Caco-2 (cell line): Measurements from ENCODE around the gene MARCHF9. TPM values are rescaled to one million over a fixed set of nuclear protein-coding genes. Genes with fewer than 3 reads are reported as not detected.

Experiments
- BruUV-seq: library from RNA; stranded (reverse); fragments of 400-500 nt; replicated peaks from 2 replicates; lab custom pipeline; 2021; lab: Mats Ljungman, UMichigan
- CTCF ChIA-PET: fragments of 300-600 bp; sonication (Branson Sonifier 250); formaldehyde crosslinking; loops from one replicate; lab custom pipeline; 2022; ENCODE audit warnings: antibody characterized with exemption; lab: Charles Lee
- POLR2A ChIA-PET: fragments of 300-600 bp; sonication (Branson Sonifier 250); formaldehyde crosslinking; loops from one replicate; lab custom pipeline; 2022; ENCODE audit warnings: antibody characterized with exemption; lab: Charles Lee
- DNase-seq, 2 experiments: peaks; one replicate each; pipeline versions ENCODE4 v3.0.0 to v3.0.0-alpha.2; 2020 to 2022
- H3K27me3 ChIP-seq: replicated peaks from 2 replicates; pipeline ENCODE4 v1.6.0; 2011; ENCODE audit warnings: low read length; ENCODE audit not compliant: control insufficient read depth, insufficient read depth
- H3K36me3 ChIP-seq: 2 replicates; pipeline ENCODE4 v1.5.1; 2011; ENCODE audit warnings: low read length; ENCODE audit not compliant: control insufficient read depth, insufficient read depth
- H3K4me1 ChIP-seq: fragments of 250-450 bp; sonication (Bioruptor Pico); 2 replicates; pipeline ENCODE4 v1.5.1; 2020; ENCODE audit warnings: mild to moderate bottlenecking
- H3K4me3 ChIP-seq: 2 replicates; pipeline ENCODE4 v1.5.1; 2011; ENCODE audit warnings: low read depth, mild to moderate bottlenecking, control low read depth, low read length
- H3K9me3 ChIP-seq: fragments of 250-450 bp; sonication (Bioruptor Pico); 2 replicates; pipeline ENCODE4 v1.5.1; 2020; ENCODE audit warnings: mild to moderate bottlenecking, moderate library complexity
- H3K27ac Mint-ChIP-seq: one replicate; pipeline ENCODE4 v1.8.0; 2022; ENCODE audit warnings: mixed read lengths; ENCODE audit not compliant: unreplicated experiment
- H3K27me3 Mint-ChIP-seq: one replicate; pipeline ENCODE4 v1.8.0; 2022; ENCODE audit warnings: mixed read lengths; ENCODE audit not compliant: insufficient read depth, unreplicated experiment
- H3K36me3 Mint-ChIP-seq: one replicate; pipeline ENCODE4 v1.8.0; 2022; ENCODE audit warnings: mild to moderate bottlenecking, mixed read lengths; ENCODE audit not compliant: insufficient read depth, unreplicated experiment
- H3K4me1 Mint-ChIP-seq: one replicate; pipeline ENCODE4 v1.8.0; 2022; ENCODE audit warnings: low read depth, mixed read lengths; ENCODE audit not compliant: unreplicated experiment
- H3K4me3 Mint-ChIP-seq: one replicate; pipeline ENCODE4 v1.8.0; 2022; ENCODE audit warnings: mild to moderate bottlenecking, moderate library complexity, mixed read lengths; ENCODE audit not compliant: unreplicated experiment
- H3K9me3 Mint-ChIP-seq: one replicate; pipeline ENCODE4 v1.8.0; 2022; ENCODE audit warnings: mixed read lengths; ENCODE audit not compliant: unreplicated experiment
- CTCF ChIP-seq, 2 experiments: fragments of 200-600 bp in 1 of 2; IDR thresholded peaks; 1 replicate in 1 of 2; 2 replicates in 1 of 2; pipeline versions ENCODE4 v1.5.1 to v1.8.0; 2011 to 2022; ENCODE audit warnings: antibody characterized with exemption in 1 of 2, control low read depth in 1 of 2, inconsistent platforms in 1 of 2, low read depth in 1 of 2, low read length in 1 of 2, mild to moderate bottlenecking in 1 of 2, moderate library complexity in 1 of 2; ENCODE audit not compliant: insufficient read depth in 1 of 2, severe bottlenecking in 1 of 2, unreplicated experiment in 1 of 2
- intact Hi-C: fragments of 100-400 bp; cut with micrococcal nuclease; formaldehyde crosslinking; loops from one replicate; pipeline ENCODE4 v1.10.0; 2022; ENCODE audit not compliant: unreplicated experiment
- total RNA-seq: library from RNA; stranded (reverse); gene quantifications from 2 replicates; pipeline ENCODE4 v1.2.3, GENCODE V29; 2022

Gene MARCHF9
- total RNA-seq, 1 experiment from 2014 or later: 11.0 TPM

DNA sequence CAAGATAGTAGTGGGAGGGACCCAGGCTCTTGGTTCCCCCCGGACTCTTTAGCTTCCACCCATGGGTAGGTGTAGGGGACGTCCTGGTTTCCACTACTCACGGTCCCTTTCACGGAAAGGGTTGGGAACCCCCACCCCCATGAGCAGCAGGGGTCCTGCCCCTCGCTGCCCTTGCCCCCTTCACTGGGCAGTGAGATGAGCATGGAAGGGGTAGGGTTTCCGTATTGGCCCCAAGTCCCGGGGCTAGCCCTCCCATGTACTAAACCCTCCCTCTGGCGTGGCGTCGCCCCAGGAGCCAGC, 29.1 kb upstream of the MARCHF9 start:
- Histone ChIP-seq H3K4me1 (no peaks in the 10 kb centered on the region), H3K27me3 (no peaks in the 10 kb centered on the region), H3K4me3 (peak overlapping the region; percentile 55), H3K9me3 (no peaks in the 10 kb centered on the region), H3K36me3 (no peaks in the 10 kb centered on the region)
- no TSS peak for BruUV-seq
- H3K4me3 Mint-ChIP-seq: peak overlapping the region; percentile 85
- intact Hi-C loops: loop anchor here (1.0 to 5.0 kb wide), 2 partner anchors 10 to 204 kb away; partner anchors contain the start of genes DDIT3 and MBD6
- POLR2A ChIA-PET: no interaction called here
- DNase-seq: no peak
- peaks cover 12% of the 10 kb centered on the region for H3K36me3 Mint-ChIP-seq
- H3K27me3 Mint-ChIP-seq: peaks cover 12% of the 10 kb centered on the region
- peak overlapping the region; percentile 45 for H3K27ac Mint-ChIP-seq
- TF ChIP-seq CTCF (IDR thresholded peaks at IDR 0.05; ENCODE audit: insufficient read depth in 1 of 2, low read depth in 1 of 2, low read length in 1 of 2, severe bottlenecking in 1 of 2, unreplicated experiment in 1 of 2): no peak
- H3K4me1 Mint-ChIP-seq: no peaks in the 10 kb centered on the region
- CTCF ChIA-PET: interaction anchor here (0.6 to 2.0 kb wide), 7 partner anchors 10 to 273 kb away, joined by 3 to 32 read pairs (median 5); partner anchors contain the start of gene TSPAN31
- no peaks in the 10 kb centered on the region for H3K9me3 Mint-ChIP-seq

DNA sequence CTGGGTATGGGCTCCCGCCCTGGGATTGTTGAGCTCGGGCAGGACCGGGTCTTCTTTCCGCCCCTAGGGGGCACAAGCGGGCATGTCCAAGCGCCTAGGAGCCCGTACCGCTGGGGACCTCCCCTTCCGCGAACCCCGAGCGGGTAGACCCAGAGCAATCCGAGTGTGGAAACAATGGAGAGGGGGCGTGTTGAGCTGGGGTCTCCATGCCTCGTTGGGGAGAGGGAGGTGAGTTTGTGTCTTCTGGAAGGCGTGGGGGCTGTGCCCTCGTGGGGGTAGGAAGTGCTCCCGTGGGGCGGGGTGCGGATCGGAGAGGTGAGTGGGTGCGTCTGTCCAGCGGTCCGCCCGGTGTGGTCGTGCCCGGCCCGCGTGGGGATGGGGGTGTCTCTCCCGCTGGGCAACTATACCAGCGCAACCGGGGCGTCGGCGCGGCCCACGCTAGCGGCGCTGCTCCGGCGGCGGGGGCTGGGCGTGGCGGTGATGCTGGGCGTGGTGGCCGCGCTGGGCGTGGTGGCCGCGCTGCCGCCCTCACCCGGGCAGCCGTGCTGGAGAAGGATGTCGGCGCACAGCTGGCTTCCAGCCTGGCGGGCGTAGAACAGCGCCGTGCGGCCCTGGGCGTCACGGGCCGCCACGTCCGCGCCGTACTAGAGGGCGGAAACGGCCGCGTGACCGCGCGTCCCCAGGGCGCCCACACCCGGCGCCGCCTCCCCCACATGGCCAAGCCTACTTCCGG, 28.6 kb upstream of the MARCHF9 start:
- ChIA-PET POLR2A (no interaction called here), CTCF (interaction anchor here (0.6 to 2.0 kb wide), 7 partner anchors 10 to 273 kb away, joined by 3 to 32 read pairs (median 5); partner anchors contain the start of gene TSPAN31)
- Histone ChIP-seq H3K4me1 (no peaks in the 10 kb centered on the region), H3K27me3 (no peaks in the 10 kb centered on the region), H3K9me3 (no peaks in the 10 kb centered on the region), H3K4me3 (peak overlapping the region; percentile 55), H3K36me3 (no peaks in the 10 kb centered on the region)
- DNase-seq: peak; percentile 83 to 91
- no TSS peak for BruUV-seq
- Mint-ChIP-seq H3K27me3 (peaks cover 12% of the 10 kb centered on the region), H3K27ac (peak overlapping the region; percentile 45), H3K4me1 (no peaks in the 10 kb centered on the region), H3K4me3 (peak overlapping the region; percentile 85), H3K9me3 (no peaks in the 10 kb centered on the region), H3K36me3 (peaks cover 12% of the 10 kb centered on the region)
- intact Hi-C loops: loop anchor here (1.0 to 5.0 kb wide), 2 partner anchors 10 to 204 kb away; partner anchors contain the start of genes DDIT3 and MBD6
- TF ChIP-seq CTCF (IDR thresholded peaks at IDR 0.05; ENCODE audit: insufficient read depth in 1 of 2, low read depth in 1 of 2, low read length in 1 of 2, severe bottlenecking in 1 of 2, unreplicated experiment in 1 of 2): peak; percentile 76 to 89

DNA sequence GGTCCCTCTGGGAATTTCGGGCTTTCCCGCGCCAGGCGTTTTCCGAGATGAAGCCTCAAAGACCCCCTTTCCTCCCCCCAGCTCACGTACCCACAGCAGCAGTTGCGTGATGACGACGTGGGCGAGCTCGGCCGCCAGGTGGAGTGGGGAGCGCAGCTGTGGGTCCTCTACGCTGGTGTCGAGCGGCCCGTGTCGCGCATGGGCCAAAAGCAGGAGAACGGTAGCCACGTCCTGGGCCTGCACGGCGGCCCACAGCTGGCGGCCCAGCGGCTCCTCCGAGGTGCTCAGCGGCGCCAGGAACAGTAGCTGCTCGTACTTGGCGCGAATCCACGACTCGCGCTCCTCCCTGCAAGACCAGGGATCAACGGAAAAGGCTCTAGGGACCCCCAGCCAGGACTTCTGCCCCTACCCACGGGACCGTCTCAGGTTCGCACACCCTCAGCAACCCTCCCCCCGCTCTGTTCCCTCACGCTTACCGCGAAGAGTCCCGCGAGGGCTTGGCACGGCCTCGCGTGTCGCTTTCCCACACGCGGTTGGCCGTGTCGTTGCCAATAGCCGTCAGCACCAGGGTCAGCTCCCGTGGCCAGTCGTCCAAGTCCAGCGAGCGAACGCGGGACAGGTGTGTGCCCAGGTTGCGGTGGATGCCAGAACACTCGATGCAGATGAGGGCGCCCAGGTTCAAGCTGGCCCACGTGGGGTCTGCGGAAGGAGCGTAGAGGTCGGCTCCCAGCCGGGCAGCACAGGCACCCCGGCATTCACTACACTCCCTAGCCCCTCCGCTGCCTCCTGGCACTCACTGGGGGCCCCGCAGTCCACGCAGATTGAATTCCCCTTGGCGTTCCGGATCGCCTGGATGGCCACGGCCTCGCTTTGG, 27.8 kb upstream of the MARCHF9 start:
- intact Hi-C loops: loop anchor here (1.0 to 5.0 kb wide), 2 partner anchors 9 to 205 kb away; partner anchors contain the start of genes DDIT3 and MBD6
- Mint-ChIP-seq H3K27ac (no peak overlapping the region), H3K4me1 (no peaks in the 10 kb centered on the region), H3K9me3 (no peaks in the 10 kb centered on the region), H3K4me3 (peak overlapping the region; percentile 85), H3K36me3 (peaks cover 12% of the 10 kb centered on the region), H3K27me3 (peaks cover 16% of the 10 kb centered on the region)
- POLR2A ChIA-PET: no interaction called here
- BruUV-seq: no TSS peak
- Histone ChIP-seq H3K4me3 (peak overlapping the region; percentile 55), H3K36me3 (no peaks in the 10 kb centered on the region), H3K4me1 (no peaks in the 10 kb centered on the region), H3K27me3 (no peaks in the 10 kb centered on the region), H3K9me3 (no peaks in the 10 kb centered on the region)
- no peak for TF ChIP-seq CTCF (IDR thresholded peaks at IDR 0.05; ENCODE audit: insufficient read depth in 1 of 2, low read depth in 1 of 2, low read length in 1 of 2, severe bottlenecking in 1 of 2, unreplicated experiment in 1 of 2)
- CTCF ChIA-PET: interaction anchor here (2.0 kb wide), 1 partner anchor 9 kb away, joined by 32 read pairs; no protein-coding TSS in a partner anchor
- no peak for DNase-seq
